Measurements from ENCODE around the gene ATP6V0B. TPM values are rescaled to one million over a fixed set of nuclear protein-coding genes. Genes with fewer than 3 reads are reported as not detected.
A peak's percentile ranks its signal among the peaks of the same experiment; 100 is the strongest.

ATP6V0B gene
- total and polyA plus RNA-seq, 2 of the 13 experiments (the other 11 are each of a cell fraction or from before 2014, with no cell fraction given), result 157 to 161 TPM

- peak; percentile 73 for TF ChIP-seq YEATS4 (CRISPR knock-in tag; IDR thresholded peaks at IDR 0.05; ENCODE audit: borderline replicate concordance)
- no peak for TF ChIP-seq MAZ (IDR thresholded peaks at IDR 0.05; ENCODE audit: borderline replicate concordance, low read depth, low read length)
- TF ChIP-seq MAZ (CRISPR knock-in tag; IDR thresholded peaks at IDR 0.05; ENCODE audit: low read depth), result 0 out of 2 replicates have a peak, but pooled peaks have one; percentile 1
- TF ChIP-seq HOXA3 (CRISPR knock-in tag; IDR thresholded peaks at IDR 0.05), result peak; percentile 40; the same call in 1 of the 2 replicates
- TF ChIP-seq HNRNPLL (IDR thresholded peaks at IDR 0.05; ENCODE audit: low read depth, low read length, poor library complexity, severe bottlenecking), result peak; percentile 43
- no peak for TF ChIP-seq MED13 (CRISPR knock-in tag; IDR thresholded peaks at IDR 0.05)
- no peak for TF ChIP-seq ZKSCAN1 (IDR thresholded peaks at IDR 0.05; ENCODE audit: low read length)
- TF ChIP-seq KLF13 (CRISPR knock-in tag; IDR thresholded peaks at IDR 0.05), result no peak
- 0 out of 2 replicates have a peak, but pooled peaks have one; percentile 0 for TF ChIP-seq ZC3H13 (CRISPR knock-in tag; IDR thresholded peaks at IDR 0.05)
- TF ChIP-seq ZNF10 (CRISPR knock-in tag; IDR thresholded peaks at IDR 0.05; ENCODE audit: borderline replicate concordance, low read depth), result no peak
- TF ChIP-seq KMT2A (CRISPR knock-in tag; IDR thresholded peaks at IDR 0.05), result 0 out of 2 replicates have a peak, but pooled peaks have one; percentile 38
- no peak for TF ChIP-seq PHB2 (IDR thresholded peaks at IDR 0.05; ENCODE audit: partially characterized antibody)
- TF ChIP-seq GATAD1 (CRISPR knock-in tag; IDR thresholded peaks at IDR 0.05), result peak; percentile 90
- peak; percentile 62; the same call in 1 of the 2 replicates for TF ChIP-seq ZFX (CRISPR knock-in tag; IDR thresholded peaks at IDR 0.05; ENCODE audit: low read depth)
- peak; percentile 30; the same call in 1 of the 2 replicates for TF ChIP-seq SPEN (CRISPR knock-in tag; IDR thresholded peaks at IDR 0.05; ENCODE audit: low read depth)
- TF ChIP-seq KDM2A (CRISPR knock-in tag; IDR thresholded peaks at IDR 0.05; ENCODE audit: borderline replicate concordance, low read depth), result peak; percentile 66; the same call in 1 of the 2 replicates
- 0 out of 2 replicates have a peak, but pooled peaks have one; percentile 58 for TF ChIP-seq SP4 (CRISPR knock-in tag; IDR thresholded peaks at IDR 0.05)
- TF ChIP-seq MXD3 (CRISPR knock-in tag; IDR thresholded peaks at IDR 0.05), result peak; percentile 64; the same call in 1 of the 2 replicates
- TF ChIP-seq CREM (IDR thresholded peaks at IDR 0.05), result peak; percentile 91
- TF ChIP-seq CREM (CRISPR knock-in tag; IDR thresholded peaks at IDR 0.05), result no peak
- peak; percentile 26; the same call in 1 of the 2 replicates for TF ChIP-seq UBTF (CRISPR knock-in tag; IDR thresholded peaks at IDR 0.05)
- peak; percentile 75 for TF ChIP-seq ZFY (CRISPR knock-in tag; IDR thresholded peaks at IDR 0.05)
- TF ChIP-seq TAF1 (CRISPR knock-in tag; IDR thresholded peaks at IDR 0.05), result 0 out of 2 replicates have a peak, but pooled peaks have one; percentile 21
- TF ChIP-seq ZNF512 (CRISPR knock-in tag; IDR thresholded peaks at IDR 0.05), result no peak
- TF ChIP-seq KDM5B (CRISPR knock-in tag; IDR thresholded peaks at IDR 0.05; ENCODE audit: borderline replicate concordance), result 0 out of 2 replicates have a peak, but pooled peaks have one; percentile 41
- peak; percentile 84 for TF ChIP-seq KDM5A (IDR thresholded peaks at IDR 0.05; ENCODE audit: borderline replicate concordance, low read length)
- no peak for TF ChIP-seq AHR (CRISPR knock-in tag; IDR thresholded peaks at IDR 0.05)
- peak; percentile 90 for TF ChIP-seq HDAC1 (CRISPR knock-in tag; IDR thresholded peaks at IDR 0.05)
Observed at GRCh38 chr1:43969746-43970466, 4.9 kb upstream of the ATP6V0B start, which contains the start of gene DPH2 (continued).

Data from HepG2 (cell line).